Stimulated activated CD8-positive, alpha-beta memory T cell treated with anti-CD3 and anti-CD28 coated beads, Interleukin-4, amount 100 ng/mL, for 24 hours (primary cell): ENCODE data around the gene SETD5.

Source experiments
- DNase-seq: peaks from one replicate; pipeline ENCODE4 v3.0.0-alpha.2; 2020; ENCODE audit warnings: low read depth

The SETD5 gene

GRCh38 chr3:9514956-9515355 lies 117.5 kb downstream of the SETD5 start:
- no peak for DNase-seq

- DNase-seq = no peak
Measured at GRCh38 chr3:9525078-9525477, 127.7 kb downstream of the SETD5 start.
